ENCODE data around the gene ZNF283.
"Not testable (repeated sequence)": the region's sequence is repeated elsewhere in the genome, so short reads cannot be mapped to it uniquely, and the experiment has no call there.

Gene ZNF283

DNA sequence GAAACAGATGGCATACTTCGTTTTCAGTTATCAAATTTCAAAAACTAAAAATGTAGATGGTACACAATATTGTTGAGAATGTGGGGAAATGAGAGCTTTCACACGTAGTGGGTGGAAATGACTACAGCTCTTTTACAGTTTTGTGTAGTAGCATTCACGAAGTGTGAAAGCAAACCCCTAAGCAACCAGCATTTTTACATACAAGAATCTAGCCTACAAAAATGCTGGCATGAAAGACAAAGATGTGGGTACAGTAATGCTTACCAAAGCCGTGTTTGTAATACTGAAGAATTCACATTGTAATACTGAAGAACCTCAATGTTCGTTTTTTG is 6.3 kb upstream of the ZNF283 start:
- Histone ChIP-seq H3K27ac (ENCODE audit: low read depth, low read length) (no peak overlapping the region), H2BK120ac (ENCODE audit: low read depth, low read length) (no peak overlapping the region), H3K4me3 (ENCODE audit: low read length) (no peak overlapping the region), H3K79me1 (ENCODE audit: low read length) (no peaks in the 10 kb centered on the region), H3K4me2 (ENCODE audit: low read length) (no peak overlapping the region), H3K23ac (ENCODE audit: low read length) (no peak overlapping the region), H3K56ac (ENCODE audit: low read length) (no peak overlapping the region), H3K27me3 (ENCODE audit: insufficient read depth, low read length, poor library complexity) (no peaks in the 10 kb centered on the region), H3K18ac (ENCODE audit: low read length) (no peak overlapping the region), H3K4me1 (ENCODE audit: control insufficient read depth, low read depth, low read length) (no peaks in the 10 kb centered on the region), H3K79me2 (ENCODE audit: control insufficient read depth, insufficient read depth, low read length) (no peaks in the 10 kb centered on the region), H2BK15ac (replicated peaks; ENCODE audit: low read depth) (no peak overlapping the region), H4K5ac (ENCODE audit: low read length) (no peak overlapping the region), H4K8ac (ENCODE audit: low read depth, low read length) (no peak overlapping the region), H3K4ac (ENCODE audit: low read depth, low read length) (no peak overlapping the region), H2BK5ac (ENCODE audit: low read length) (no peak overlapping the region), H2AK5ac (ENCODE audit: low read length) (no peak overlapping the region), H3K9ac (ENCODE audit: low read length) (no peak overlapping the region), H3K36me3 (ENCODE audit: control insufficient read depth, insufficient read depth, low read length) (no peaks in the 10 kb centered on the region)
- WGBS (ENCODE audit: extremely low coverage, insufficient coverage, low lambda C conversion rate) = no CpG with 5 or more reads among the region's 5 CpGs
- DNase-seq = no peak

DNA sequence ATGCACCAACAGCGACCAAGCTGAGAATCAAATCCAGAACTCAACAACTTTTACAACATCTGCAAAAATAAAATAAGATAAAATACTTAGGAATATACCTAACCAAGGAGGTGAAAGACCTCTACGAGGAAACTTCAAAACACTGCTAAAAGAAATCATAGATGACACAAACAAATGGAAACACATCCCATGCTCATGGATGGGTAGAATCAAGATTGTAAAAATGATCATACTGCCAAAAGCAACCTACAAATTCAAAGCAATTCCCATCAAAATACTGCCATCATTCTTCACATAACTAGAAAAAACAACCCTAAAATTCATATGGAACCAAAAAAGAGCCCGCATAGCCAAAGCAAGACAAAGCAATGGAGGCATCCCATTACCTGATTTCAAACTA is 3.3 kb upstream of the ZNF283 start:
- DNase-seq; H3K23ac ChIP-seq (ENCODE audit: low read length); H4K8ac ChIP-seq (ENCODE audit: low read depth, low read length); H3K79me1 ChIP-seq (ENCODE audit: low read length); H2AK5ac ChIP-seq (ENCODE audit: low read length); H2BK15ac ChIP-seq (replicated peaks; ENCODE audit: low read depth); H3K9ac ChIP-seq (ENCODE audit: low read length); H3K36me3 ChIP-seq (ENCODE audit: control insufficient read depth, insufficient read depth, low read length); H4K5ac ChIP-seq (ENCODE audit: low read length); H3K27me3 ChIP-seq (ENCODE audit: insufficient read depth, low read length, poor library complexity); H3K56ac ChIP-seq (ENCODE audit: low read length); H2BK5ac ChIP-seq (ENCODE audit: low read length); H3K4ac ChIP-seq (ENCODE audit: low read depth, low read length); H2BK120ac ChIP-seq (ENCODE audit: low read depth, low read length); H3K18ac ChIP-seq (ENCODE audit: low read length); H3K4me3 ChIP-seq (ENCODE audit: low read length); H3K4me2 ChIP-seq (ENCODE audit: low read length); H3K27ac ChIP-seq (ENCODE audit: low read depth, low read length); H3K4me1 ChIP-seq (ENCODE audit: control insufficient read depth, low read depth, low read length); H3K79me2 ChIP-seq (ENCODE audit: control insufficient read depth, insufficient read depth, low read length): not testable (repeated sequence)
- no CpG with 5 or more reads among the region's 3 CpGs for WGBS (ENCODE audit: extremely low coverage, insufficient coverage, low lambda C conversion rate)

DNA sequence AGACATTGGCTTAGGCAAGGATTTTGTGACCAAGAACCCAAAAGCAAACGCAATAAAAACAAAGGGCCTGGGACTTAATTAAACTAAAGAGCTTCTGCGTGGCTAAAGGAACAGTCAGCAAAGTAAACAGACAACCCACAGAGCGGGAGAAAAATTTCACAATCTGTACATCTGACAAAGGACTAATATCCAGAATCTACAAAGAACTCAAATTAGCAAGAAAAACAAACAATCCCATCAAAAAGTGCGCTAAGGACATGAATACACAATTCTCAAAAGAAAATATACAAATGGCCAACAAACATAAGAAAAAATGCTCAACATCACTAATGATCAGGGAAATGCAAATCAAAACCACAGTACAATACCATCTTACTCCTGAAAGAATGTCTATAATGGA is 2.5 kb upstream of the ZNF283 start:
- not testable (repeated sequence) for H3K27ac ChIP-seq (ENCODE audit: low read depth, low read length); H3K4me2 ChIP-seq (ENCODE audit: low read length); H3K4me3 ChIP-seq (ENCODE audit: low read length); H3K27me3 ChIP-seq (ENCODE audit: insufficient read depth, low read length, poor library complexity); H4K5ac ChIP-seq (ENCODE audit: low read length); DNase-seq; H3K18ac ChIP-seq (ENCODE audit: low read length); H2AK5ac ChIP-seq (ENCODE audit: low read length); H2BK15ac ChIP-seq (replicated peaks; ENCODE audit: low read depth); H2BK120ac ChIP-seq (ENCODE audit: low read depth, low read length); H3K79me1 ChIP-seq (ENCODE audit: low read length); H3K4ac ChIP-seq (ENCODE audit: low read depth, low read length); H3K9ac ChIP-seq (ENCODE audit: low read length); H3K4me1 ChIP-seq (ENCODE audit: control insufficient read depth, low read depth, low read length); H4K8ac ChIP-seq (ENCODE audit: low read depth, low read length); H3K79me2 ChIP-seq (ENCODE audit: control insufficient read depth, insufficient read depth, low read length); H3K36me3 ChIP-seq (ENCODE audit: control insufficient read depth, insufficient read depth, low read length); H3K56ac ChIP-seq (ENCODE audit: low read length); H3K23ac ChIP-seq (ENCODE audit: low read length); H2BK5ac ChIP-seq (ENCODE audit: low read length)
- no CpG with 5 or more reads among the region's 4 CpGs for WGBS (ENCODE audit: extremely low coverage, insufficient coverage, low lambda C conversion rate)

GRCh38 chr19:43839139-43839538 is 12.0 kb downstream of the ZNF283 start:
- Histone ChIP-seq H3K4ac (ENCODE audit: low read depth, low read length) (no peak overlapping the region), H3K27ac (ENCODE audit: low read depth, low read length) (no peak overlapping the region), H4K5ac (ENCODE audit: low read length) (no peak overlapping the region), H3K79me2 (ENCODE audit: control insufficient read depth, insufficient read depth, low read length) (no peaks in the 10 kb centered on the region), H2AK5ac (ENCODE audit: low read length) (no peak overlapping the region), H3K18ac (ENCODE audit: low read length) (no peak overlapping the region), H2BK5ac (ENCODE audit: low read length) (no peak overlapping the region), H3K27me3 (ENCODE audit: insufficient read depth, low read length, poor library complexity) (no peaks in the 10 kb centered on the region), H3K4me1 (ENCODE audit: control insufficient read depth, low read depth, low read length) (no peaks in the 10 kb centered on the region), H2BK15ac (replicated peaks; ENCODE audit: low read depth) (no peak overlapping the region), H3K23ac (ENCODE audit: low read length) (no peak overlapping the region), H3K4me3 (ENCODE audit: low read length) (no peak overlapping the region), H3K4me2 (ENCODE audit: low read length) (no peak overlapping the region), H3K56ac (ENCODE audit: low read length) (no peak overlapping the region), H2BK120ac (ENCODE audit: low read depth, low read length) (no peak overlapping the region), H3K36me3 (ENCODE audit: control insufficient read depth, insufficient read depth, low read length) (peaks cover 9% of the 10 kb centered on the region), H4K8ac (ENCODE audit: low read depth, low read length) (no peak overlapping the region), H3K79me1 (ENCODE audit: low read length) (no peaks in the 10 kb centered on the region), H3K9ac (ENCODE audit: low read length) (no peak overlapping the region)
- no peak for DNase-seq

DNA sequence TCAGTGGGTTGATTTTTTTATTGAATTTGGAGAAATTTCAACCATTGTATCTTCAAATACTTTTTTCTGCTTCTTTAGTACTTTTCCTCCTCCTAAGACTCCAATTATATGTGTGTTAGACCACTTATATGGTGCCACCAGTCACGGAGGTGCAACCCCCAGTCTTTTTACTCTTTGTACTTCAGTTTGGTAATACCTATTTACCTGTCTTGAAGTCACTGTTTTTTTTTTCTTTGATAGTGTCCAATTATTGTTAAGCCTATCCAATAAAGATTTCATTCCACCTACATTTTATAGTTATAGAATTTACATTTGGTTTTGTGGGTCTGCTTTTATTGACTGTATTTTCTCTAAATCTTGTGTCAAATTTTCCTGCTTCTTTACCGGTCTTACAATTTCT is 14.9 kb downstream of the ZNF283 start:
- WGBS (ENCODE audit: extremely low coverage, insufficient coverage, low lambda C conversion rate) = no CpG with 5 or more reads among the region's 2 CpGs
- Histone ChIP-seq H3K79me2 (ENCODE audit: control insufficient read depth, insufficient read depth, low read length) (no peaks in the 10 kb centered on the region), H2BK5ac (ENCODE audit: low read length) (no peak overlapping the region), H2BK120ac (ENCODE audit: low read depth, low read length) (no peak overlapping the region), H3K27me3 (ENCODE audit: insufficient read depth, low read length, poor library complexity) (no peaks in the 10 kb centered on the region), H3K4me2 (ENCODE audit: low read length) (no peak overlapping the region), H4K8ac (ENCODE audit: low read depth, low read length) (no peak overlapping the region), H4K5ac (ENCODE audit: low read length) (no peak overlapping the region), H2BK15ac (replicated peaks; ENCODE audit: low read depth) (no peak overlapping the region), H3K9ac (ENCODE audit: low read length) (no peak overlapping the region), H2AK5ac (ENCODE audit: low read length) (no peak overlapping the region), H3K56ac (ENCODE audit: low read length) (no peak overlapping the region), H3K79me1 (ENCODE audit: low read length) (no peaks in the 10 kb centered on the region), H3K36me3 (ENCODE audit: control insufficient read depth, insufficient read depth, low read length) (peaks cover 9% of the 10 kb centered on the region), H3K4me3 (ENCODE audit: low read length) (no peak overlapping the region), H3K27ac (ENCODE audit: low read depth, low read length) (no peak overlapping the region), H3K18ac (ENCODE audit: low read length) (no peak overlapping the region), H3K23ac (ENCODE audit: low read length) (no peak overlapping the region), H3K4me1 (ENCODE audit: control insufficient read depth, low read depth, low read length) (no peaks in the 10 kb centered on the region), H3K4ac (ENCODE audit: low read depth, low read length) (no peak overlapping the region)
- peak; percentile 16 for DNase-seq

- Histone ChIP-seq H3K27ac (ENCODE audit: low read depth, low read length) (no peak overlapping the region), H2AK5ac (ENCODE audit: low read length) (no peak overlapping the region), H3K27me3 (ENCODE audit: insufficient read depth, low read length, poor library complexity) (no peaks in the 10 kb centered on the region), H3K4me2 (ENCODE audit: low read length) (no peak overlapping the region), H4K8ac (ENCODE audit: low read depth, low read length) (no peak overlapping the region), H3K4ac (ENCODE audit: low read depth, low read length) (no peak overlapping the region), H3K4me3 (ENCODE audit: low read length) (no peak overlapping the region), H3K79me2 (ENCODE audit: control insufficient read depth, insufficient read depth, low read length) (no peaks in the 10 kb centered on the region), H3K79me1 (ENCODE audit: low read length) (no peaks in the 10 kb centered on the region), H3K23ac (ENCODE audit: low read length) (no peak overlapping the region), H2BK120ac (ENCODE audit: low read depth, low read length) (no peak overlapping the region), H4K5ac (ENCODE audit: low read length) (no peak overlapping the region), H3K4me1 (ENCODE audit: control insufficient read depth, low read depth, low read length) (no peaks in the 10 kb centered on the region), H3K36me3 (ENCODE audit: control insufficient read depth, insufficient read depth, low read length) (peaks cover 1% of the 10 kb centered on the region), H3K18ac (ENCODE audit: low read length) (no peak overlapping the region), H3K56ac (ENCODE audit: low read length) (no peak overlapping the region), H2BK15ac (replicated peaks; ENCODE audit: low read depth) (no peak overlapping the region), H3K9ac (ENCODE audit: low read length) (no peak overlapping the region), H2BK5ac (ENCODE audit: low read length) (no peak overlapping the region)
- peak; percentile 20 for DNase-seq
- no CpG with 5 or more reads among the region's 1 CpG for WGBS (ENCODE audit: extremely low coverage, insufficient coverage, low lambda C conversion rate)
Measured at GRCh38 chr19:43847246-43847645, 20.1 kb downstream of the ZNF283 start.

Measured in mesendoderm (in vitro differentiated cells).